Right lobe of liver (tissue), 4 donors: ENCODE data around the gene RPRD1A.

ENCODE experiments used
- CTCF ChIP-seq, 4 donors: fragments of 200-600 bp in 3 of 4; fragments of 450-650 bp in 1 of 4; IDR thresholded peaks; one replicate each; pipeline versions ENCODE4 v1.5.1 to v1.8.0; 2016 to 2022; ENCODE audit warnings: antibody characterized with exemption in 4 of 4, mild to moderate bottlenecking in 2 of 4
- POLR2A ChIP-seq: fragments of 450-650 bp; IDR thresholded peaks from one replicate; pipeline ENCODE4 v1.6.1; 2017; ENCODE audit warnings: antibody characterized with exemption, mild to moderate bottlenecking
- donor health status: DM: no; HTN: no; CAD: no.
- donor health status: DM: no; HTN: no; CAD: no.
- donor health status: DM: no; HTN: yes; CAD: no.

GRCh38 chr18:35972197-35973000, 95.0 kb downstream of the RPRD1A start, which contains the start of gene RMP24:
- TF ChIP-seq CTCF (IDR thresholded peaks at IDR 0.05): no peak
- peak; percentile 76 for TF ChIP-seq POLR2A
